HEK293T (cell line): Measurements from ENCODE around the gene OR4D1.

Source experiments
- CTCF ChIA-PET: fragments of 350-600 bp; formaldehyde crosslinking; extraction: SDS; loops from one replicate; lab custom pipeline; 2021; ENCODE audit warnings: antibody characterized with exemption, inconsistent platforms; lab: Yijun Ruan, JAX
- POLR2A ChIA-PET: fragments of 350-600 bp; formaldehyde crosslinking; extraction: SDS; loops from one replicate; lab custom pipeline; 2020; ENCODE audit warnings: antibody characterized with exemption, inconsistent platforms; lab: Yijun Ruan, JAX
- DNase-seq: peaks from one replicate; pipeline ENCODE4 v3.0.0; 2012; ENCODE audit warnings: mixed read lengths; ENCODE audit errors: extremely low spot score
- ARNT ChIP-seq: fragments of 450-650 bp; IDR thresholded peaks from 2 replicates; pipeline ENCODE4 v1.6.1; 2017; ENCODE audit warnings: mild to moderate bottlenecking
- BHLHE40 ChIP-seq: fragments of 450-650 bp; IDR thresholded peaks from 2 replicates; pipeline ENCODE4 v1.6.1; 2016; ENCODE audit warnings: mild to moderate bottlenecking, moderate library complexity, borderline replicate concordance
- CTBP1 ChIP-seq: fragments of 450-650 bp; IDR thresholded peaks from 2 replicates; pipeline ENCODE4 v1.6.1; 2016; ENCODE audit warnings: borderline replicate concordance
- ELF4 ChIP-seq: fragments of 450-650 bp; IDR thresholded peaks from 2 replicates; pipeline ENCODE4 v1.6.1; 2017; ENCODE audit warnings: antibody characterized with exemption
- FOXA1 ChIP-seq: fragments of 450-650 bp; IDR thresholded peaks from 2 replicates; pipeline ENCODE4 v1.6.1; 2016; ENCODE audit warnings: mild to moderate bottlenecking
- FOXK2 ChIP-seq: fragments of 450-650 bp; IDR thresholded peaks from 2 replicates; pipeline ENCODE4 v1.6.1; 2016; ENCODE audit warnings: mild to moderate bottlenecking
- FOXM1 ChIP-seq: fragments of 450-650 bp; IDR thresholded peaks from 2 replicates; pipeline ENCODE4 v1.6.1; 2017; ENCODE audit warnings: mild to moderate bottlenecking, borderline replicate concordance
- HDGF ChIP-seq: fragments of 450-650 bp; IDR thresholded peaks from 2 replicates; pipeline ENCODE4 v1.6.1; 2017; ENCODE audit warnings: antibody characterized with exemption, borderline replicate concordance
- L3MBTL2 ChIP-seq: fragments of 450-650 bp; conservative IDR thresholded peaks from 2 replicates; pipeline ENCODE4 v1.6.1; 2016; ENCODE audit warnings: mild to moderate bottlenecking
- LEF1 ChIP-seq: fragments of 450-650 bp; IDR thresholded peaks from 2 replicates; pipeline ENCODE4 v1.6.1; 2017; ENCODE audit warnings: mild to moderate bottlenecking, borderline replicate concordance
- NFRKB ChIP-seq: fragments of 450-650 bp; IDR thresholded peaks from 2 replicates; pipeline ENCODE4 v1.6.1; 2016; ENCODE audit warnings: mild to moderate bottlenecking, moderate library complexity
- SP1 ChIP-seq: fragments of 450-650 bp; IDR thresholded peaks from 2 replicates; pipeline ENCODE4 v1.6.1; 2017
- SUZ12 ChIP-seq: fragments of 450-650 bp; IDR thresholded peaks from 2 replicates; pipeline ENCODE4 v1.6.1; 2016; ENCODE audit warnings: mild to moderate bottlenecking
- TARDBP ChIP-seq: fragments of 450-650 bp; IDR thresholded peaks from 2 replicates; pipeline ENCODE4 v1.6.1; 2016
- ZNF384 ChIP-seq: fragments of 450-650 bp; IDR thresholded peaks from 2 replicates; pipeline ENCODE4 v1.6.1; 2016
- TF ChIP-seq, protein P1 (sequence below): fragments of 450-650 bp; IDR thresholded peaks from 2 replicates; pipeline ENCODE4 v1.6.1; 2016

Gene OR4D1

DNA sequence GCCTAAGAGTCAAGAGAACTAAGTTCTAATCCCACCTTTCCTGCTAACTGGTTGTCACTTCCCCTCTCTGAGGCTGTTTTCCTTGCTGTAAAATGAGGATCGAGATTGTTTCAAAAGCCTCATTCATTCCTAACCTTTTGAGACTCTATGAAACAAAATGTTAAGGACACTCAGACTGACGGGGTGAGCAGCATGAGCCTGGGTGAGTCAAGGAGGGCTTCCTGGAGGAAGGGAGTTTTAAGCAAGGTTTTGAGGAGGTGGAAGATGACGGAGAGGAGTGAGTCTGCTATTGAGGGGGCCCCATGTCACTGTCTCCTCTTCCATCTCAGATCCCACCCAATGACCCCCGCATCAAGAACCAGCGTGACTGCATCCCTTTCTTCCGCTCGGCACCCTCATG lies 48.4 kb downstream of the OR4D1 start:
- CTCF ChIA-PET, result interaction anchor here (0.6 kb wide), 1 partner anchor 75 kb away, joined by 3 read pairs; no protein-coding TSS in a partner anchor
- TF ChIP-seq HDGF (no peak), FOXM1 (no peak), BHLHE40 (no peak), ELF4 (no peak), CTBP1 (no peak), ZNF384 (no peak), FOXA1 (no peak), NFRKB (no peak), TARDBP (no peak), SP1 (no peak), FOXK2 (no peak), ARNT (no peak), L3MBTL2 (no peak), LEF1 (no peak), SUZ12 (no peak)
- TF ChIP-seq, protein P1, sequence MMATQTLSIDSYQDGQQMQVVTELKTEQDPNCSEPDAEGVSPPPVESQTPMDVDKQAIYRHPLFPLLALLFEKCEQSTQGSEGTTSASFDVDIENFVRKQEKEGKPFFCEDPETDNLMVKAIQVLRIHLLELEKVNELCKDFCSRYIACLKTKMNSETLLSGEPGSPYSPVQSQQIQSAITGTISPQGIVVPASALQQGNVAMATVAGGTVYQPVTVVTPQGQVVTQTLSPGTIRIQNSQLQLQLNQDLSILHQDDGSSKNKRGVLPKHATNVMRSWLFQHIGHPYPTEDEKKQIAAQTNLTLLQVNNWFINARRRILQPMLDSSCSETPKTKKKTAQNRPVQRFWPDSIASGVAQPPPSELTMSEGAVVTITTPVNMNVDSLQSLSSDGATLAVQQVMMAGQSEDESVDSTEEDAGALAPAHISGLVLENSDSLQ, result no peak
- no peak for DNase-seq
- POLR2A ChIA-PET, result interaction anchor here (1.0 kb wide), 1 partner anchor 155 kb away, joined by 3 read pairs; the partner anchor contains the start of gene SUPT4H1

DNA sequence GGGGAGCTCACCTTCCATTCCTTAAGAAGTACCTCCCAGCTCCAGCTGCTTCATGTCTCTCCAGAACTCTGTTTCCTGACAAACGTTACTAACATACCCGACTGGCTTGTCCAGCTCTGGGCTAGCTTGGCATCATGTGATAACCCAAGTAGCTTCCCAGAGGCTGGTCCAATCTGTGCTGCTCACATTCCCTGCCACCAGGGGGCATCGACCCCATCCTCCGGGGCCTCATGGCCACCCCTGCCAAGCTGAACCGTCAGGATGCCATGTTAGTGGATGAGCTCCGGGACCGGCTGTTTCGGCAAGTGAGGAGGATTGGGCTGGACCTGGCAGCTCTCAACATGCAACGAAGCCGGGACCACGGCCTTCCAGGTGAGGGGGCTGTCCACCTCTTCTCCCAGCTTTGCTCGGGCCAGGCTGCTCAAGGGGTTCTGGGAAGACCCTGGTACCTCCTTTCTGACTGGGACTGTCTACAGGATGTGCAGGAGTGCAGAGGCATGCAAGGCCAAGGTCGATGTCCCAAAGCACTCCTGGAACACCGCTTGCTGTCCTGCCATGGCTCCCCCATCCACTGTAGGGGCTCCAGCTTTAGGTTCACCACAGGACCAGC lies 51.9 kb downstream of the OR4D1 start:
- DNase-seq, result peak; percentile 74
- no peak for TF ChIP-seq ARNT
- no peak; the same call in 1 of the 2 replicates for TF ChIP-seq L3MBTL2
- no peak for TF ChIP-seq BHLHE40
- no peak for TF ChIP-seq NFRKB
- TF ChIP-seq SUZ12, result no peak
- no peak for TF ChIP-seq LEF1
- TF ChIP-seq TARDBP, result no peak
- TF ChIP-seq, protein P1, result no peak
- no peak for TF ChIP-seq SP1
- TF ChIP-seq ZNF384, result no peak
- no peak for TF ChIP-seq FOXA1
- no peak for TF ChIP-seq HDGF
- no peak for TF ChIP-seq FOXM1
- TF ChIP-seq FOXK2, result no peak
- TF ChIP-seq CTBP1, result no peak
- CTCF ChIA-PET, result interaction anchor here (0.7 to 2.5 kb wide), 11 partner anchors 9 to 117 kb away, joined by 3 to 15 read pairs (median 4); partner anchors contain the start of genes EPX and MKS1
- POLR2A ChIA-PET, result interaction anchor here (1.4 to 2.8 kb wide), 2 partner anchors 9 to 19 kb away, joined by 3 to 13 read pairs; partner anchors contain the start of gene MKS1

DNA sequence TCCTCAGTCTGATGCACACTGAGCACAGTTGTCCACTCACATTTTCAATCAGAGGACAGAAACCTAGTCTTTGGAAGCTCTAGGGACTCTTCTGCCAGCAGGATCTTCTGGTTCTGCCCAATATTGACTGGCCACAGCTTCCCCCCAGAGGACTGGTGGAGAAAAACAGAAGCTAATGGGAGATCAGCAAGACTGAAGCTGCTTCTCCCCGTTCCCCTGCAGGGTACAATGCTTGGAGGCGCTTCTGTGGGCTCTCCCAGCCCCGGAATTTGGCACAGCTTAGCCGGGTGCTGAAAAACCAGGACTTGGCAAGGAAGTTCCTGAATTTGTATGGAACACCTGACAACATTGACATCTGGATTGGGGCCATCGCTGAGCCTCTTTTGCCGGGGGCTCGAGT lies 54.7 kb downstream of the OR4D1 start:
- DNase-seq, result no peak
- TF ChIP-seq FOXA1 (no peak), ARNT (no peak), CTBP1 (no peak), L3MBTL2 (no peak), ELF4 (no peak), BHLHE40 (no peak), FOXK2 (no peak), HDGF (no peak), SUZ12 (no peak)
- ChIA-PET POLR2A (no interaction called here), CTCF (interaction anchor here (0.7 kb wide), 1 partner anchor 9 kb away, joined by 3 read pairs; no protein-coding TSS in a partner anchor)

DNA sequence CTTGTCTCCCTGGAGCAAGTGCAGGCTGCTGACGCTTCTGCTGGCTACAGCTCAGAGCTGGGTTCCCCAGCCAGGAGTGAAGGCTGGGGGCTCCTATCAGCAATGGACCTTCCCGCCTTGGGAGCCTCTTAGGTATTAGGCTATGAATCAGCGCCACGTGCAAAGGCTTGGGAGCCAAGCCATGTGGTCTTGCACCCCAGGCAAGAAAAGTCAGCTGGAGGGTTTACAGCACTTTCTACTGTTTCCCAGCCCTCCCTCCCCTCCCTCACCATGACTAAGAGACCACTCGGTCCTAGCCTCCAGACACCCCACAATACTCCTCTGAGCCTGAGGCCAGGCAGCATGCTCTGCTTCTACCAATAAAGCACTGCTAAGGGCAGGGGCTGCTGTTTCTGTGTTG lies 56.6 kb downstream of the OR4D1 start:
- ChIA-PET CTCF (no interaction called here), POLR2A (no interaction called here)
- DNase-seq, result no peak
- TF ChIP-seq SP1, result no peak
- TF ChIP-seq CTBP1, result no peak
- no peak for TF ChIP-seq FOXM1
- TF ChIP-seq LEF1, result no peak
- TF ChIP-seq FOXA1, result no peak
- TF ChIP-seq HDGF, result no peak
- no peak for TF ChIP-seq FOXK2
- TF ChIP-seq, protein P1, result no peak

DNA sequence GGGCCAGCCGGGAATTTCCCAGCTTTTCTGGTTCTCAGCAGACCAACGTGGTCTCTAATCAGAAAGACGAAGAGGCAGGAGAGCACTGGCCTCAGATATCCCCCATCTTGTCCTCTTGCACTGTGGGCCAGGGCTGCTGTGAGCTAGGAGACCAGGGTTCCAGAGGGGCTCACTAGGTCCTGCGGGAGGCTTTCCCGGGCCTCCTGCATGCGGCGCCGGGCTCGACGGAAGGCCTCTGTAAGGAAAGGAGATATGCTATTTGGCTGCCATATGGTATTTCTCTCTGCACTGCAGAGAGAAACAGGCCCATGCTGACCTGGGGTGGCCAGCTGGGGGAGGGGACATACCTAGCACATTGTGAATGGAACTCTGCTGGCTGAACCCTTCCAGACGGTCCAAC lies 57.8 kb downstream of the OR4D1 start:
- no peak for DNase-seq
- TF ChIP-seq ZNF384 (no peak), SUZ12 (no peak), HDGF (no peak), ELF4 (no peak), TARDBP (no peak), FOXM1 (no peak), FOXA1 (no peak), FOXK2 (no peak), L3MBTL2 (no peak), ARNT (no peak), NFRKB (no peak), SP1 (no peak), CTBP1 (no peak), LEF1 (no peak), BHLHE40 (no peak)
- TF ChIP-seq, protein P1, result no peak
- ChIA-PET POLR2A (no interaction called here), CTCF (interaction anchor here (0.6 kb wide), 1 partner anchor 15 kb away, joined by 3 read pairs; no protein-coding TSS in a partner anchor)
